ENCODE measurements around the gene PIGC.
A peak's percentile ranks its signal among the peaks of the same experiment; 100 is the strongest.

PIGC gene

GRCh38 chr1:172427191-172427590, 16.7 kb downstream of the PIGC start:
- DNase-seq = no peak

DNA sequence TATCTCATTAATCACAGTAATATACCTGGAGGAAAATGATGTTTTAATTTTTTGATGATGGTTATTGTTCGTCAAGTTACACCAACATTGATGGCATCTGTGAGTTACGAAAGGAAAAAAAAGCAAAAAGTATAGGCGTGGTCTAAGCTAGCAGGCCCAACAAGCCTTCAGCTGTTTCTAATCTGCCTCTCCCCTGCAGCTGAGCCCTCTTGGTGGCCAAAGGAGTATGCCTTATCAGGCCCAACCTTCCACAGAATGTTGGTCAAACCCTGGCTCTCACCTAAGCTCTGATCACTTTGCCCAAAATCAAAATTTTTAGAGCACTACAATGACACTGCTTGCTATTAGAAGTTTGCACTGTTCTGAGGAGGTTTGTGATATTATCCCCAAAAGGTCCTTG, 18.5 kb downstream of the PIGC start:
- DNase-seq = no peak

GRCh38 chr1:172423336-172423735, 20.5 kb downstream of the PIGC start:
- no peak for DNase-seq

DNA sequence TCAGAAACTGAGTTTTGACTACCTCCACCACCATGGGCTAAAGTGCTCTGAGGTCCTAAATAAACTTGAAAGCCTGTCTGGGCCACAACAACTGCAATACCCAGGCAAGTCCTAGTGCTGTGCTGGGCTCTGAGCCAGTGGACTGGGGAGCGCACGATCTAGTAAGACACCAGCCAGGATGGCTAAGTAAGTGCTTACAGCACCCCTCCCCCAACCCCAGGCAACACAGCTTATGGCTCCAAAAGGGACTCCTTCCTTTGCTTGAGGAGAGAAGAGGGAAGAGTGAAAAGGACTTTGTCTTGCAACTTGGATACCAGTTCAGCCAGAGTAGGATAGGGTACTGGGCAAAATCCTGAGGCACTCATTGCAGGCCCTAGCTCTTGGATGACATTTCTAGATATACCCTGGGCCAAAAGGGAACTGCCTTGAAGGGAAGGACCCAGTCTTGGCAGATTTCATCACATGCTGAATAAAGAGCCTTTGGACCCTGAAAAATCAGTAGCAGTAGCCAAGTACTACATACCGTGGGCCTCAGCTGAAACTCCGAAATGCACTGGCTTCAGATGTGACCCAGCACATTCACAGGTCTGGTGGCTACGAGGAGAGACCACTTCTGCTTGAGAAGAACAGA, 21.8 kb downstream of the PIGC start:
- DNase-seq = no peak

GRCh38 chr1:172420385-172420784, 23.5 kb downstream of the PIGC start, which contains the start of gene C1orf105:
Gene C1orf105, plus strand, starts transcription at chr1:172420685. Its CDS starts 201 bp downstream, at chr1:172420886.
- no peak for DNase-seq

DNA sequence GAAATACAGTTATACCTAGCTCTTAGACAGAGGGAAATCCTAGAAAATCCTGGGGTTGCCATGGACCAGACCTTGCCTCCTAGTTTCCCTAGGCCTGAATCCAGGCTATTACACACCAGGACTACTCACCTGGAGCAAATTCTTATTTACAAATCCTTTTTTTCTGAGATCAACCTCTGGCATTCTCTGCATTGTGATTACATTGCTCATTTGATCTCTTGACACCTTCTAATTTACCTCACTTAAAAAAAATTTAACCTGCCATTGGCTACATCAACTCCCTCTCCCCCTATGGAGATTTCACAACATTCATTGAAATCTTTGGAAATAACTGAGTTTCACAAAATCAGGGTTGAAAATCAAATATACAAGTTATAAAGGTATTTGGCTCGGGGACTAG, 26.3 kb downstream of the PIGC start:
- DNase-seq = no peak

DNA sequence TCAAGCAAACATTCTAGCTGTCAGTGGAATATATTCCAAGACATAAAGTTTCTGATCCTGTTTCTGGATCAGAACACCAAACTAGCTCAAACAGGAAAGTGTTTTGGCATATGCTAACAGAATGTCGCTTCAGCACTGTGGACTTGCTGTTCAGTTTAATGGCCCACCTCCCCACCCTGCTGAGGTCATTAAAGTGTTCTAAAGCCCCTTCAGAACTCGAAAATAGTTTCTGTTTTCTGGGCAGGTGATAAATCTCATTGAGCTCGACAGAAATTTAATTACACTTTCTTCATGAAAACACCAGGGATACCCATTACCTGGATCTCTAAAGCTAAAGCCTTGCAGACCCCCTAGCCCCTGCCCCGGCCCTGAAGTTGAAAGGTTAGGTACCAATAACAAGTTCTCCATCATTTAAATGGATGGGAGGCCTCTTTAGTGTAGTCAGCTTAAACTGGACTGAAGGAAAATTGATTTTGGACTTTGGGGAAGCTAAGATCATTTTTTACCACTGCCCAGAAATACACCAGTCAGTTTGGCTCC, 27.3 kb downstream of the PIGC start:
- DNase-seq = no peak

- DNase-seq = no peak
Measured at GRCh38 chr1:172414331-172414730, 29.5 kb downstream of the PIGC start.

- no peak for DNase-seq
Measured at GRCh38 chr1:172411791-172412338, 32.0 kb downstream of the PIGC start.

DNA sequence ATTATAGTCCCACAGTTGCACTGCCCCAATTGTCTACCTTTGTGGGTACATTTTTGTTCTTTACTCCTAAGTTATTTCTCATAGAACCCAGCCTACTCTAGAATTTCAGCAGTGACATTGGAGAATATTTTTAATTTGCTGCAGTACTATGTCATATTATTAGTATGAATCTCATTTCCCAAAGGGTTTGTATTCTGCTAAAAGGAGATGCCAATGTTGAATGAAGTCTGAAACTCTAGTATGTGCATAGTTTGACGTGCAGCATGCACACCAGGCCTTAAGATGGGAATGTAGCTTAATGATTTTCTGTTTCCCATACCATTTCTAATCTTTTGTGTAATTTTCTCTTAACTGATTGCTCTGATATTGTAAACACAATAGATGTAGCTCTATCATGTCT, 33.8 kb downstream of the PIGC start:
- DNase-seq = no peak

- DNase-seq = no peak
Measured at GRCh38 chr1:172408958-172409357, 34.9 kb downstream of the PIGC start.

- no peak for DNase-seq
Measured at GRCh38 chr1:172406968-172407367, 36.9 kb downstream of the PIGC start.

- no peak for DNase-seq
Measured at GRCh38 chr1:172405912-172406311, 38.0 kb downstream of the PIGC start.

DNA sequence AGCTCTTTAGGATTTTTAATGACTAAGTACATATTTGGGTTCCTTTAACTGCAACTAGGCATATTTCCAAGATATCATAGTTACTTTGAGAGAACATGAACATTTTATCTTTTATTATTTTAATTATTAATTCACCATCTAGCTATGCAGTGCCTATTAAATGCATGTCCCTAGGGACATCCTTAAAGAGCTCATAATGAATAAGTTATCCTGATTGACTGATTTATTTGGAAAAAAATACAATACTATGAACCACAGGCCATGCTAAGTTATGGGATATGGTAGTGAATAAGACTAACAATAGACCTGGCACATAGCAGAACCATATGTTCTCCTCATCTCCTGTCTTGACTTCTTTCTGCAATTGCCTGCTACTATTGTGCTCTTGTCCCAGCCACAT, 39.7 kb downstream of the PIGC start:
- no peak for DNase-seq

DNA sequence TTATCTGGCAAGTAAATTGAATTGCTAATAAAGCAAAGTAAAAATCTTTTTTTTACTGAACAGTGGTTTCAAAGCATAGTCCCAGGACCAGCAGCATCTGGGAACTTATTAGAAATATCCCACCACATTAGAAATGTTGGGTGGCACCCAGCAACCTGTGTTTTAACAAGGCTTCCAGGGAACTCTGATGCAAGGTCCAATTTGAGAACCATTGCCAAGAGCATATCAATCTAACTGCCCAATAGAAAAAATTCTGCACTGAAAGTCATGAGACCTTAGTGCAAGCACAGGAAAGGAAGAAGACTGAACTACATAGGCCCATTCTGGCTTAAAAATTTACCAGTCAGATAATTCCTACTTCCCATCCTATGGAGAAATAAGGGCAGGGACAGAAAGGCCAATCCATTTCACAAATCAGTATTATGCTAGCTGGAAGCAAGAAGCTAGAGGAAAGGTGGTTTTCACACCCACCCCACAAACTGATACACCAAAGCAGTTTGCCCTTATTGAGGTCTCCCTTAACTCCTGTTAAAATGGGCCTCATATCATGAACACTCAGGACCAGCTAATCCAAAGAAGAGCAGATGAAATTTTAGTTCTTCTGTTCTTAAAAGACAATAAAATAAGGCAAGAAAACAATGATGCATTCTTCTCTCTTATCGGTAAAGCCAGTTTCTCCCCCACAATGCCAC, 40.8 kb downstream of the PIGC start:
- DNase-seq = no peak

DNA sequence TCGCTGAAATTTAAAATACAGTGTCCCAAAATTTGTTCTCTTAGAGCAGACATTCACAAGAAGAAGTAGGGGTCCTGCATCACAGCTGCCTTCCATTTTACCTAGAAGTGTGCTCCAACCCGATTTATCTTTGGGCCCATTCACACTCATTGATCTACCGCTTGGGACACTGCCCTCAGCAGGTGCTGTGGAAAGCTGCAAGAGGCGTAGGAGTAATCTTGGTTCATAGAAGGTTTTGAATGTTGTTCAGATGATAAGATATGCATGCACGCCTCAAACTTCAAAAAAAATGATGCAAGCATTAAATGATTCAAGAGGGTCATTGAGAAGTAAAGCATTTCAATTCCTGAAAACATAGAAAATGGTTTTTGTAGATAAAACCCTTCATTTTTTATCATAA, 42.0 kb downstream of the PIGC start:
- DNase-seq = no peak

GRCh38 chr1:172401477-172401876, 42.4 kb downstream of the PIGC start:
- DNase-seq = no peak

DNA sequence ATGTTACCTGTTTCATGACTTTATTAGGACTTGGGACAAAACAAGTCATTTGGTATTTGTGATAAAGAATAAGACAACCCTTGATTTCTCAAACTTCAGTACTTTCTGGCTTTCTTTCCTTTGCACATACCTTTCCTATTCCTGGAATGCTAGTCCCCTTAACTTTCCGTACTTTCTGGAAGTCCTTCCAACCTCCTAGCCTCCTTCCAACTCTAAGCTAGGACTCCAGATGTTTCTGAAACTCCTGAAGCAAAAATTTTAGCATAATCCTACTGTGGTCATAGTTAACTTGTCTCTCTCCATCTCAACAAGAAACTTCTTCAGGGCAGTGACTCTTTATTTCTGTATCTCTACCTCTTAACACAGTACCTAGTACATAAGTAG, 43.2 kb downstream of the PIGC start:
- DNase-seq = no peak

- DNase-seq = no peak
Measured at GRCh38 chr1:172399756-172400721, 43.8 kb downstream of the PIGC start.

DNA sequence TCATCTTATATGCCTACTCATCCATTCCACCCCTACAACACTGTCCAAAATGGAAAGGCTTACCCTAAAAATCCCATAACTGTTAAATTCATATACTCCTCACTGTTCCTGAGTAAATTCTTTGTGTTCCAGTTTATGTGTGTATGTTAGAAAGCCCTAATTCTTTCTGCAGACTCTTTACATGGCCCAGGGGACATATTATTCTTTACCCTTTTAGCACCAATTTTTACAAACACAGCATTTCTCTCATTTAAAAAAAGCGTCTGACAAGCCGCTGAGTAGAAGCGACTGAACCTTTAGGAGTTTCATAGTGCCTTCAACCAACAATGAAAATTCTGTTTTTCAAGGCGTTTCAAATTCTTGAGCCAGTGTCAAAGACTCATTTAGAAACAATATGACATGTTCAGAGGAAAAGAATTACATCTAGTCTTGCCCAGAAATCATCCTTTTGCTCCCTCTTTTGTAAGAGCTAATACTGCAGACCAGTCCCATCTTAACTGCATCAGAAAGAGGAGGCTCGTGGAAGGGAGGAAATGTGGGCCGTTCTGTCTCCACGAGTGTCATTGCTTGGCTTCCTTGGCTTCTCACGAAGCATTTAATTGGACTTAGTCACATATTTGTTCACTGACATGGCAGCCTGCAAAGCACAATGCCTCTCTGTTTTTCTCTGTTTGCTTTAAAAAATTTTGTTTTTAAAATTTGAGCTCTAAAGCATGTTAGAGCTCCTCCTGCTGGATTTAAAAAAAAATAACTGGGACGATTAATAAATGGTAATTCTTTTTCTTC, 44.7 kb downstream of the PIGC start:
- DNase-seq = peak; percentile 9

DNA sequence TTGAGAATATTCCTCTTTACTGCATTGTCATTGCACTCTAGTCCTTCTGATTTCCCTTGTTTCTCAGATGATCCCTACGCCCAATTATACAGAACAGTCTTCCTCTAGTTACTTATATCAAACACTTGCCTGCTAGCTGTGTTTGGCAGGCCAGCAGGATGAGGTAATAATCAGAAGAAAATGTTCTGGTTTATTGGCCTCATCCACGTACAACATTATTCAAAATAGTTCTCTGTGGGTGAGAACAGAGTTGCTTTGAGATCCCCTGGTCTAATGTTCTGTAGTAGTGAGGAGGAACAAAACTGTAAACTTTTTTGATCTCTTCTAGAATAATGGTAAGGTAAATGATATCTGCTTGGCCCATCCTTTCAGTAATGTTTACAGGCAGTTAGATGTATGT, 45.7 kb downstream of the PIGC start:
- no peak for DNase-seq

DNA sequence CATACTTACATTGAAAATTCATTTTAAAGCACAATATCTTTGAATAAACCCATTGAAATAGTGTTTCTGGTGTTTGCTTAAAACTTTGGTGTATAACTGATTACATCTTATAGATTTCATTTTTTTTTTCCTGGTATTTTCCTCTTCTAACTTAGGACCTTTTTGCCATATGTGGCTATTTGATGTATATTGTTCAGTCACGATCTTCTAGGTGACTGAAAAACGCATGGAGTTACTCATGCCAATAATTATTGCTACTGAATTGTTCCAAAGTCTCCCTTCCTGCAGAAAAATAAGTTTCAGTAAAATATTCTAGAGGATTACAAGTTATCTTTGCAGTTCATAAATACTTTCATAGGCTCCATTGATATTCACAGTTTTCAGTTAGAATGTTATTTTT, 46.2 kb downstream of the PIGC start:
- no peak for DNase-seq
